ENCODE measurements around the gene FAM184A. TPM values are rescaled to one million over a fixed set of nuclear protein-coding genes. Genes with fewer than 3 reads are reported as not detected.

FAM184A gene
- total and polyA plus RNA-seq, 9 of the 15 experiments (the other 6 are each of a cell fraction or from before 2014, with no cell fraction given), result 6.4 to 18.7 (median 13.1) TPM

DNA sequence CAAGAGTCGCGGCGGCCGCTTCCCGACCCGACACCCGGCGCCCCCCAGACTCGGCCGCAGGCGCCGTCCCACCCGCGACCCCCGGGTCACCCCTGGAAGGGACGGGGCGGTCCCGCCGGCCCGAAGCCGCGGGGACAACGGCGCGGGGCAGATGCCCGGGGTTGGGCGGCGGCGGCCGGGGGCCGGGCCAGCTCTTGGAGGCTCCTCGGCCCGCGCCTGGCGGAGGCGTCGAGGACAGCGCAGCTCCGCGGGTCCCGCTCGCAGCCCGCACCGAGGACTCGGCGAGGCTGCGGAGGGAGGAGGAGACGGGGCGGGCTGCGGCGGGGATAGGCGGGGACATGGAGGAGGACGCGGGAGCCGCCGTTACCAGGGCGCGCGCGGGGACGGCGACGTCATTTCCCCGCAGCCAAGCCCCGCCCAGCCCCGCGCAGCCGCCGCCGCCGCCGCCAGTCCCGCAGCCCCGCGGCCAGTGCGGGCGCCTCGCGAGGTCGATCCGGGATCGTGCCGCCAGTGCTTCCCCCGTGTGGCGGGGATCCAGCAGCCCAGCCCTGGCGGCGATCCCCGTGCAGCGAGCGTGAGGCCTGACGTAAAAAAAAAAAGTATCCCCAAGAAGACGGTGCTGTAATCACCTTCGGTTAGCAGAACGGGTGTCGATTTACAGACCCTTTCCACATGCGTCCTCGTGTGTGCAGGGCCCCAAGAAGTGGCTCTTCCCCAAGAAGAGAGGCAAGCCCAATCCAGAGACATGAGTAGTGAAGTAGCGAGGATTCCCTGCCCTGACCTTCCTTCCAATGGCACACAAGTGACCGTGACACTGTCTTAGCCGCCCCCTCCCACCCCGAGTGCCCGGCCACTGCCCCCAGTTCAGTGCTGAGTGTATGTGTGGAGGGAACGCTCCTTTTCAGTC is at the start of gene FAM184A (continued):
- TF ChIP-seq, protein P1, sequence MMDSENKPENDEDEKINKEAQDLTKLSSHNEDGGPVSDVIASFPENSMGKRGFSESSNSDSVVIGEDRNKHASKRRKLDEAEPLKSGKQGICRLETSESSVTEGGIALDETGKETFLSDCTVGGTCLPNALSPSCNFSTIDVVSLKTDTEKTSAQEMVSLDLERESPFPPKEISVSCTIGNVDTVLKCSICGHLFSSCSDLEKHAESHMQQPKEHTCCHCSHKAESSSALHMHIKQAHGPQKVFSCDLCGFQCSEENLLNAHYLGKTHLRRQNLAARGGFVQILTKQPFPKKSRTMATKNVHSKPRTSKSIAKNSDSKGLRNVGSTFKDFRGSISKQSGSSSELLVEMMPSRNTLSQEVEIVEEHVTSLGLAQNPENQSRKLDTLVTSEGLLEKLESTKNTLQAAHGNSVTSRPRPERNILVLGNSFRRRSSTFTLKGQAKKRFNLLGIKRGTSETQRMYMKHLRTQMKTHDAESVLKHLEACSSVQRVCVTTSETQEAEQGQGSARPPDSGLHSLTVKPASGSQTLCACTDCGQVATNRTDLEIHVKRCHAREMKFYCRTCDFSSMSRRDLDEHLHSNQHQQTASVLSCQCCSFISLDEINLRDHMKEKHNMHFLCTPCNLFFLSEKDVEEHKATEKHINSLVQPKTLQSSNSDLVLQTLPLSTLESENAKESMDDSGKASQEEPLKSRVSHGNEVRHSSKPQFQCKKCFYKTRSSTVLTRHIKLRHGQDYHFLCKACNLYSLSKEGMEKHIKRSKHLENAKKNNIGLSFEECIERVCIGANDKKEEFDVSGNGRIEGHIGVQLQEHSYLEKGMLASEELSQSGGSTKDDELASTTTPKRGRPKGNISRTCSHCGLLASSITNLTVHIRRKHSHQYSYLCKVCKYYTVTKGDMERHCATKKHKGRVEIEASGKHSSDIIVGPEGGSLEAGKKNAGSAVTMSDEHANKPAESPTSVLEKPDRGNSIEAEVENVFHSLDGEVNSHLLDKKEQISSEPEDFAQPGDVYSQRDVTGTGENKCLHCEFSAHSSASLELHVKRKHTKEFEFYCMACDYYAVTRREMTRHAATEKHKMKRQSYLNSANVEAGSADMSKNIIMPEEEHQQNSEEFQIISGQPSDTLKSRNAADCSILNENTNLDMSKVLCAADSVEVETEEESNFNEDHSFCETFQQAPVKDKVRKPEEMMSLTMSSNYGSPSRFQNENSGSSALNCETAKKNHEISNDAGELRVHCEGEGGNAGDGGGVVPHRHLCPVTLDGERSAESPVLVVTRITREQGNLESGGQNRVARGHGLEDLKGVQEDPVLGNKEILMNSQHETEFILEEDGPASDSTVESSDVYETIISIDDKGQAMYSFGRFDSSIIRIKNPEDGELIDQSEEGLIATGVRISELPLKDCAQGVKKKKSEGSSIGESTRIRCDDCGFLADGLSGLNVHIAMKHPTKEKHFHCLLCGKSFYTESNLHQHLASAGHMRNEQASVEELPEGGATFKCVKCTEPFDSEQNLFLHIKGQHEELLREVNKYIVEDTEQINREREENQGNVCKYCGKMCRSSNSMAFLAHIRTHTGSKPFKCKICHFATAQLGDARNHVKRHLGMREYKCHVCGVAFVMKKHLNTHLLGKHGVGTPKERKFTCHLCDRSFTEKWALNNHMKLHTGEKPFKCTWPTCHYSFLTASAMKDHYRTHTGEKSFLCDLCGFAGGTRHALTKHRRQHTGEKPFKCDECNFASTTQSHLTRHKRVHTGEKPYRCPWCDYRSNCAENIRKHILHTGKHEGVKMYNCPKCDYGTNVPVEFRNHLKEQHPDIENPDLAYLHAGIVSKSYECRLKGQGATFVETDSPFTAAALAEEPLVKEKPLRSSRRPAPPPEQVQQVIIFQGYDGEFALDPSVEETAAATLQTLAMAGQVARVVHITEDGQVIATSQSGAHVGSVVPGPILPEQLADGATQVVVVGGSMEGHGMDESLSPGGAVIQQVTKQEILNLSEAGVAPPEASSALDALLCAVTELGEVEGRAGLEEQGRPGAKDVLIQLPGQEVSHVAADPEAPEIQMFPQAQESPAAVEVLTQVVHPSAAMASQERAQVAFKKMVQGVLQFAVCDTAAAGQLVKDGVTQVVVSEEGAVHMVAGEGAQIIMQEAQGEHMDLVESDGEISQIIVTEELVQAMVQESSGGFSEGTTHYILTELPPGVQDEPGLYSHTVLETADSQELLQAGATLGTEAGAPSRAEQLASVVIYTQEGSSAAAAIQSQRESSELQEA (IDR thresholded peaks at IDR 0.05; ENCODE audit: low read depth), result no peak
- TF ChIP-seq, protein P2, sequence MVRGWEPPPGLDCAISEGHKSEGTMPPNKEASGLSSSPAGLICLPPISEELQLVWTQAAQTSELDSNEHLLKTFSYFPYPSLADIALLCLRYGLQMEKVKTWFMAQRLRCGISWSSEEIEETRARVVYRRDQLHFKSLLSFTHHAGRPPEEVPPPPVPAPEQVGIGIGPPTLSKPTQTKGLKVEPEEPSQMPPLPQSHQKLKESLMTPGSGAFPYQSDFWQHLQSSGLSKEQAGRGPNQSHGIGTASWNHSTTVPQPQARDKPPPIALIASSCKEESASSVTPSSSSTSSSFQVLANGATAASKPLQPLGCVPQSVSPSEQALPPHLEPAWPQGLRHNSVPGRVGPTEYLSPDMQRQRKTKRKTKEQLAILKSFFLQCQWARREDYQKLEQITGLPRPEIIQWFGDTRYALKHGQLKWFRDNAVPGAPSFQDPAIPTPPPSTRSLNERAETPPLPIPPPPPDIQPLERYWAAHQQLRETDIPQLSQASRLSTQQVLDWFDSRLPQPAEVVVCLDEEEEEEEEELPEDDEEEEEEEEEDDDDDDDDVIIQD (CRISPR knock-in tag; IDR thresholded peaks at IDR 0.05), result no peak
- TF ChIP-seq, protein P3, sequence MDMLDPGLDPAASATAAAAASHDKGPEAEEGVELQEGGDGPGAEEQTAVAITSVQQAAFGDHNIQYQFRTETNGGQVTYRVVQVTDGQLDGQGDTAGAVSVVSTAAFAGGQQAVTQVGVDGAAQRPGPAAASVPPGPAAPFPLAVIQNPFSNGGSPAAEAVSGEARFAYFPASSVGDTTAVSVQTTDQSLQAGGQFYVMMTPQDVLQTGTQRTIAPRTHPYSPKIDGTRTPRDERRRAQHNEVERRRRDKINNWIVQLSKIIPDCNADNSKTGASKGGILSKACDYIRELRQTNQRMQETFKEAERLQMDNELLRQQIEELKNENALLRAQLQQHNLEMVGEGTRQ (CRISPR knock-in tag; IDR thresholded peaks at IDR 0.05), result no peak
- no peak for TF ChIP-seq TAF15 (IDR thresholded peaks at IDR 0.05; ENCODE audit: low read depth, low read length)
- TF ChIP-seq MTA3 (IDR thresholded peaks at IDR 0.05; ENCODE audit: borderline replicate concordance), result peak; percentile 62; the same call in 1 of the 2 replicates
- no peak for TF ChIP-seq ZFPM2 (CRISPR knock-in tag; IDR thresholded peaks at IDR 0.05)
- no peak for TF ChIP-seq ZNF197 (CRISPR knock-in tag; IDR thresholded peaks at IDR 0.05; ENCODE audit: low read depth)
- TF ChIP-seq ATF7 (IDR thresholded peaks at IDR 0.05), result peak; percentile 86
- TF ChIP-seq PHF8 (IDR thresholded peaks at IDR 0.05; ENCODE audit: borderline replicate concordance, low read length), result peak; percentile 77; the same call in 1 of the 2 replicates
- TF ChIP-seq EHMT2 (IDR thresholded peaks at IDR 0.05), result no peak
- no peak for TF ChIP-seq ADNP (tag; IDR thresholded peaks at IDR 0.05)
- no peak for TF ChIP-seq POLR3G (IDR thresholded peaks at IDR 0.05; ENCODE audit: extremely low read depth, insufficient read length, insufficient replicate concordance)
- peak; percentile 31 for TF ChIP-seq RBM39 (optimal IDR thresholded peaks at IDR 0.05; ENCODE audit: low read depth, low read length)
- peak in 1 of 2 experiments; percentile 25; a peak in 1 of 4 replicates for TF ChIP-seq TBL1XR1 (IDR thresholded peaks at IDR 0.05; ENCODE audit: low read length in 2 of 2)
- TF ChIP-seq ARNT (IDR thresholded peaks at IDR 0.05), result no peak
- no peak for TF ChIP-seq BCOR (IDR thresholded peaks at IDR 0.05)
- no peak for TF ChIP-seq ZNF121 (CRISPR knock-in tag; conservative IDR thresholded peaks at IDR 0.05)
- TF ChIP-seq HDAC6 (IDR thresholded peaks at IDR 0.05; ENCODE audit: low read depth, low read length), result no peak
- TF ChIP-seq ELF2 (CRISPR knock-in tag; IDR thresholded peaks at IDR 0.05), result no peak

Measured in K562 (cell line).